Neuronal stem cell (in vitro differentiated cells): Measurements from ENCODE around the gene CACNA1A.
A peak's percentile ranks its signal among the peaks of the same experiment; 100 is the strongest.

Experiments
- DNase-seq: peaks from one replicate; pipeline ENCODE4 v3.0.0-alpha.2; 2013; ENCODE audit warnings: low spot score
- H2AFZ ChIP-seq: one replicate; pipeline ENCODE4 v1.6.1; 2013; ENCODE audit warnings: mild to moderate bottlenecking, low read length, inconsistent platforms
- H2AK5ac ChIP-seq: 2 replicates; pipeline ENCODE4 v1.6.1; 2013; ENCODE audit warnings: low read depth, mild to moderate bottlenecking, inconsistent platforms, low read length, moderate library complexity, mixed read lengths
- H2BK120ac ChIP-seq: 2 replicates; pipeline ENCODE4 v1.6.1; 2013; ENCODE audit warnings: low read depth, mild to moderate bottlenecking, inconsistent platforms, low read length, moderate library complexity, mixed read lengths
- H2BK12ac ChIP-seq: one replicate; pipeline ENCODE4 v1.6.1; 2013; ENCODE audit warnings: low read length, inconsistent platforms
- H2BK15ac ChIP-seq: 2 replicates; pipeline ENCODE4 v1.6.1; 2013; ENCODE audit warnings: mild to moderate bottlenecking, low read length, inconsistent platforms, mixed read lengths
- H2BK5ac ChIP-seq: one replicate; pipeline ENCODE4 v1.6.1; 2013; ENCODE audit warnings: inconsistent platforms, mild to moderate bottlenecking, low read length, moderate library complexity
- H3K14ac ChIP-seq: one replicate; pipeline ENCODE4 v1.6.1; 2013; ENCODE audit warnings: low read length, inconsistent platforms
- H3K18ac ChIP-seq: 2 replicates; pipeline ENCODE4 v1.6.1; 2013; ENCODE audit warnings: low read length, inconsistent platforms
- H3K23ac ChIP-seq: 2 replicates; pipeline ENCODE4 v1.6.1; 2013; ENCODE audit warnings: low read depth, mild to moderate bottlenecking, mixed read lengths, low read length, inconsistent platforms; ENCODE audit not compliant: poor library complexity
- H3K27ac ChIP-seq: replicated peaks from 3 replicates; pipeline ENCODE4 v1.5.1; 2013; ENCODE audit warnings: low read length, inconsistent platforms
- H3K27me3 ChIP-seq, 3 experiments: 2 replicates each; pipeline ENCODE4 v1.6.1; 2013; ENCODE audit warnings: low read length in 3 of 3, mild to moderate bottlenecking in 2 of 3, inconsistent platforms in 1 of 3, low read depth in 1 of 3, mixed read lengths in 1 of 3, moderate library complexity in 1 of 3; ENCODE audit not compliant: control insufficient read depth in 3 of 3, insufficient read depth in 3 of 3
- H3K36me3 ChIP-seq, 2 donors: replicated peaks in 1 of 2; 2 replicates each; pipeline ENCODE4 v1.6.1; 2013; ENCODE audit warnings: low read length in 2 of 2; ENCODE audit not compliant: control insufficient read depth in 2 of 2, insufficient read depth in 2 of 2
- H3K4ac ChIP-seq: 2 replicates; pipeline ENCODE4 v1.6.1; 2013; ENCODE audit warnings: inconsistent platforms, mild to moderate bottlenecking, low read length, moderate library complexity
- H3K4me1 ChIP-seq, 2 donors: 1 replicate in 1 of 2; 2 replicates in 1 of 2; pipeline ENCODE4 v1.6.1; 2013; ENCODE audit warnings: low read length in 2 of 2, low read depth in 1 of 2; ENCODE audit not compliant: control insufficient read depth in 2 of 2, insufficient read depth in 1 of 2
- H3K4me2 ChIP-seq: one replicate; pipeline ENCODE4 v1.6.1; 2013; ENCODE audit warnings: mild to moderate bottlenecking, low read length, inconsistent platforms; ENCODE audit not compliant: insufficient read depth, poor library complexity, severe bottlenecking
- H3K4me3 ChIP-seq, 2 donors: 2 replicates each; pipeline ENCODE4 v1.5.1; 2013; ENCODE audit warnings: low read length in 2 of 2, mild to moderate bottlenecking in 2 of 2, inconsistent platforms in 1 of 2, moderate library complexity in 1 of 2
- H3K79me1 ChIP-seq: one replicate; pipeline ENCODE4 v1.6.1; 2013; ENCODE audit warnings: low read depth, mild to moderate bottlenecking, inconsistent platforms, low read length, moderate library complexity
- H3K9ac ChIP-seq: one replicate; pipeline ENCODE4 v1.6.1; 2013; ENCODE audit warnings: mild to moderate bottlenecking, low read depth, low read length, inconsistent platforms; ENCODE audit not compliant: poor library complexity
- H3K9me3 ChIP-seq, 2 donors: replicated peaks in 1 of 2; 2 replicates each; pipeline versions ENCODE3 to v1.6.1; 2013; ENCODE audit warnings: low read length in 2 of 2, mild to moderate bottlenecking in 2 of 2, inconsistent platforms in 1 of 2, low read depth in 1 of 2, mixed read lengths in 1 of 2, moderate library complexity in 1 of 2; ENCODE audit not compliant: control insufficient read depth in 2 of 2, insufficient read depth in 1 of 2
- H4K8ac ChIP-seq: one replicate; pipeline ENCODE4 v1.6.1; 2013; ENCODE audit warnings: low read depth, mild to moderate bottlenecking, inconsistent platforms, low read length, moderate library complexity
- H4K91ac ChIP-seq: one replicate; pipeline ENCODE4 v1.6.1; 2013; ENCODE audit warnings: low read length, low read depth, mild to moderate bottlenecking, inconsistent platforms; ENCODE audit not compliant: poor library complexity
- WGBS, 2 donors: extraction: QIAGEN DNeasy Blood & Tissue Kit; methylation state at CpG; one replicate each; pipeline ENCODE4 v1.1.7; 2013; ENCODE audit warnings: missing lambda C conversion rate in 2 of 2, mixed read lengths in 1 of 2; ENCODE audit not compliant: insufficient read length in 2 of 2, insufficient replicate concordance in 1 of 2; ENCODE audit errors: extremely low coverage in 2 of 2; 5-methylcytosine and 5-hydroxymethylcytosine counted together

Gene CACNA1A

GRCh38 chr19:13475044-13475443 is 31.2 kb downstream of the CACNA1A start:
- H3K14ac ChIP-seq = no peak overlapping the region
- H4K8ac ChIP-seq = no peak overlapping the region
- H3K4ac ChIP-seq = no peak overlapping the region
- no peaks in the 10 kb centered on the region for H3K4me1 ChIP-seq
- no peaks in the 10 kb centered on the region for H3K79me1 ChIP-seq
- no peak overlapping the region for H3K4me2 ChIP-seq
- no peak overlapping the region for H2AK5ac ChIP-seq
- no peak overlapping the region for H3K18ac ChIP-seq
- no peak overlapping the region for H3K9ac ChIP-seq
- no peak overlapping the region for H2BK120ac ChIP-seq
- H3K4me3 ChIP-seq = no peak overlapping the region
- H3K36me3 ChIP-seq = peaks cover 0 to 3% of the 10 kb centered on the region in 2 donors
- no peak overlapping the region for H3K23ac ChIP-seq
- H2BK5ac ChIP-seq = no peak overlapping the region
- H3K9me3 ChIP-seq = peaks cover 0 to 14% of the 10 kb centered on the region in 2 donors
- H3K27me3 ChIP-seq = no peaks in the 10 kb centered on the region
- no peak overlapping the region for H2AFZ ChIP-seq
- no peak overlapping the region for H2BK12ac ChIP-seq
- no peak for DNase-seq
- H4K91ac ChIP-seq = no peak overlapping the region
- H2BK15ac ChIP-seq = no peak overlapping the region
- H3K27ac ChIP-seq = no peak overlapping the region

- Histone ChIP-seq H3K9me3 (no peaks in the 10 kb centered on the region), H3K9ac (no peak overlapping the region), H2BK120ac (no peak overlapping the region), H3K14ac (no peak overlapping the region), H2BK15ac (no peak overlapping the region), H4K91ac (no peak overlapping the region), H3K79me1 (no peaks in the 10 kb centered on the region), H2AK5ac (no peak overlapping the region), H3K27me3 (no peaks in the 10 kb centered on the region), H3K4ac (no peak overlapping the region), H3K4me1 (peaks cover 0 to 4% of the 10 kb centered on the region in 2 donors), H2BK12ac (no peak overlapping the region), H3K27ac (no peak overlapping the region), H3K36me3 (peaks cover 0 to 3% of the 10 kb centered on the region in 2 donors), H3K18ac (no peak overlapping the region), H2BK5ac (no peak overlapping the region), H2AFZ (no peak overlapping the region), H4K8ac (no peak overlapping the region), H3K4me3 (no peak overlapping the region), H3K23ac (no peak overlapping the region), H3K4me2 (no peak overlapping the region)
- WGBS, 2 donors = no CpG with 5 or more reads among the region's 5 CpGs
- no peak for DNase-seq
Observed at GRCh38 chr19:13466697-13467096, 39.6 kb downstream of the CACNA1A start.

GRCh38 chr19:13463296-13463695 is 43.0 kb downstream of the CACNA1A start:
- H2BK120ac ChIP-seq = no peak overlapping the region
- H3K27me3 ChIP-seq = peaks cover 0 to 24% (median 0%) of the 10 kb centered on the region in 3 experiments
- H3K4me3 ChIP-seq = no peak overlapping the region
- no peaks in the 10 kb centered on the region for H3K79me1 ChIP-seq
- no peaks in the 10 kb centered on the region for H3K36me3 ChIP-seq
- H3K14ac ChIP-seq = no peak overlapping the region
- H2AK5ac ChIP-seq = no peak overlapping the region
- no peak overlapping the region for H2BK12ac ChIP-seq
- no peak overlapping the region for H3K9ac ChIP-seq
- peak; percentile 62 for DNase-seq
- no peak overlapping the region for H3K4me2 ChIP-seq
- no peak overlapping the region for H4K8ac ChIP-seq
- H3K4ac ChIP-seq = no peak overlapping the region
- no peak overlapping the region for H2BK15ac ChIP-seq
- H3K27ac ChIP-seq = no peak overlapping the region
- H3K18ac ChIP-seq = no peak overlapping the region
- peaks cover 0 to 26% of the 10 kb centered on the region in 2 donors for H3K4me1 ChIP-seq
- no peak overlapping the region for H2BK5ac ChIP-seq
- no CpG with 5 or more reads among the region's 6 CpGs for WGBS, 2 donors
- no peak overlapping the region for H4K91ac ChIP-seq
- H3K23ac ChIP-seq = no peak overlapping the region
- no peaks in the 10 kb centered on the region for H3K9me3 ChIP-seq
- no peak overlapping the region for H2AFZ ChIP-seq

GRCh38 chr19:13461536-13461935 is 44.7 kb downstream of the CACNA1A start:
- Histone ChIP-seq H2AK5ac (no peak overlapping the region), H3K79me1 (no peaks in the 10 kb centered on the region), H2BK12ac (no peak overlapping the region), H3K4me3 (no peak overlapping the region), H4K8ac (no peak overlapping the region), H3K4me1 (peaks cover 0 to 26% of the 10 kb centered on the region in 2 donors), H2BK120ac (no peak overlapping the region), H3K4ac (no peak overlapping the region), H3K9me3 (no peaks in the 10 kb centered on the region), H3K27me3 (peaks cover 0 to 24% (median 0%) of the 10 kb centered on the region in 3 experiments), H3K14ac (no peak overlapping the region), H2BK5ac (no peak overlapping the region), H3K27ac (no peak overlapping the region), H2AFZ (no peak overlapping the region), H2BK15ac (no peak overlapping the region), H3K9ac (no peak overlapping the region), H3K4me2 (no peak overlapping the region), H3K23ac (no peak overlapping the region), H4K91ac (no peak overlapping the region), H3K18ac (no peak overlapping the region), H3K36me3 (no peaks in the 10 kb centered on the region)
- no peak for DNase-seq
- no CpG with 5 or more reads among the region's 12 CpGs for WGBS, 2 donors
